ENCODE data around the gene APOA4. TPM values are rescaled to one million over a fixed set of nuclear protein-coding genes. Genes with fewer than 3 reads are reported as not detected.

The APOA4 gene
- total and polyA plus RNA-seq, 2 donors (not counting 3 experiments of a cell fraction or from before 2014, with no cell fraction given): not detected

- Histone ChIP-seq H3K9ac (replicated peaks; ENCODE audit: extremely low read depth, insufficient read depth, low read length) (no peak overlapping the region), H3K9me3 (replicated peaks; ENCODE audit: control insufficient read depth, insufficient read depth, low read length) (no peaks in the 10 kb centered on the region), H3K27ac (ENCODE audit: insufficient read depth, low read depth, low read length) (no peak overlapping the region), H3K79me2 (ENCODE audit: control insufficient read depth, insufficient read depth, low read length) (no peaks in the 10 kb centered on the region), H3K27me3 (ENCODE audit: control insufficient read depth in 2 of 2, insufficient read depth in 2 of 2, low read length in 2 of 2) (peaks cover 2 to 4% of the 10 kb centered on the region in 2 experiments), H3K36me3 (ENCODE audit: control insufficient read depth in 2 of 2, extremely low read depth in 1 of 2, insufficient read depth in 2 of 2, low read length in 2 of 2) (no peaks in the 10 kb centered on the region), H3K9me1 (replicated peaks; ENCODE audit: control insufficient read depth, extremely low read depth, insufficient read depth, low read length) (no peaks in the 10 kb centered on the region), H4K20me1 (replicated peaks; ENCODE audit: control insufficient read depth, extremely low read depth, insufficient read depth, low read length) (no peaks in the 10 kb centered on the region), H3K4me1 (ENCODE audit: control insufficient read depth, extremely low read depth, insufficient read depth, low read length) (no peaks in the 10 kb centered on the region), H3K4me3 (replicated peaks in 1 of 3; ENCODE audit: insufficient read depth in 1 of 3, low read depth in 1 of 3, low read length in 3 of 3) (no peak overlapping the region), H3K4me2 (ENCODE audit: insufficient read depth, low read length) (no peak overlapping the region), H2AFZ (ENCODE audit: low read depth, low read length) (no peak overlapping the region)
- dilution Hi-C loops (cut with MboI; ENCODE audit: extremely low pct_ligation_motif_present, low sequenced_read_pairs) (no loop called here), intact Hi-C loops (cut with micrococcal nuclease) (no loop called here)
- CTCF ChIA-PET: no interaction called here
- DNase-seq (ENCODE audit: low read depth, low spot score) (no peak), FAIRE-seq (no peak)
- no TSS peak for BruUV-seq (replicated peaks)
- POLR2A ChIA-PET: no interaction called here
- TF ChIP-seq CTCF (IDR thresholded peaks at IDR 0.05; ENCODE audit: extremely low read depth in 1 of 2, insufficient read depth in 1 of 2, low read depth in 1 of 2, low read length in 2 of 2): no peak
- TF ChIP-seq MYC (IDR thresholded peaks at IDR 0.05; ENCODE audit: low read depth, low read length): no peak
- TF ChIP-seq MAX (IDR thresholded peaks at IDR 0.05; ENCODE audit: insufficient read depth, insufficient read length): no peak
- no peak for TF ChIP-seq EZH2 (IDR thresholded peaks at IDR 0.05; ENCODE audit: borderline replicate concordance, low read depth, low read length, severe bottlenecking)
- no peak for TF ChIP-seq POLR2A (IDR thresholded peaks at IDR 0.05; ENCODE audit: low read depth, low read length)
- TF ChIP-seq JUN (IDR thresholded peaks at IDR 0.05; ENCODE audit: borderline replicate concordance, insufficient read depth, insufficient read length, low read depth): no peak
- no peak for TF ChIP-seq FOS (IDR thresholded peaks at IDR 0.05; ENCODE audit: borderline replicate concordance, insufficient read depth, low read length)
- no peak for TF ChIP-seq GATA2 (IDR thresholded peaks at IDR 0.05; ENCODE audit: insufficient read depth, insufficient read length, low read depth, low read length)
- TF ChIP-seq POLR2AphosphoS5 (IDR thresholded peaks at IDR 0.05; ENCODE audit: insufficient read depth, low read depth, low read length): no peak
These were observed 15.4 kb downstream of the APOA4 start for GRCh38 chr11:116807601-116808261.
